B cell (primary cell): Measurements from ENCODE around the gene MCM7.

Experiments
- EZH2 ChIP-seq: IDR thresholded peaks from 2 replicates; pipeline ENCODE4 v1.6.1; 2012; ENCODE audit warnings: borderline replicate concordance, low read depth, mild to moderate bottlenecking, moderate library complexity, low read length; ENCODE audit not compliant: insufficient read depth, poor library complexity, severe bottlenecking
- TF ChIP-seq, protein P1 (sequence below): fragments of 200-600 bp; IDR thresholded peaks from one replicate; pipeline ENCODE4 v1.8.0; 2022; ENCODE audit warnings: antibody characterized with exemption, mild to moderate bottlenecking

DNA sequence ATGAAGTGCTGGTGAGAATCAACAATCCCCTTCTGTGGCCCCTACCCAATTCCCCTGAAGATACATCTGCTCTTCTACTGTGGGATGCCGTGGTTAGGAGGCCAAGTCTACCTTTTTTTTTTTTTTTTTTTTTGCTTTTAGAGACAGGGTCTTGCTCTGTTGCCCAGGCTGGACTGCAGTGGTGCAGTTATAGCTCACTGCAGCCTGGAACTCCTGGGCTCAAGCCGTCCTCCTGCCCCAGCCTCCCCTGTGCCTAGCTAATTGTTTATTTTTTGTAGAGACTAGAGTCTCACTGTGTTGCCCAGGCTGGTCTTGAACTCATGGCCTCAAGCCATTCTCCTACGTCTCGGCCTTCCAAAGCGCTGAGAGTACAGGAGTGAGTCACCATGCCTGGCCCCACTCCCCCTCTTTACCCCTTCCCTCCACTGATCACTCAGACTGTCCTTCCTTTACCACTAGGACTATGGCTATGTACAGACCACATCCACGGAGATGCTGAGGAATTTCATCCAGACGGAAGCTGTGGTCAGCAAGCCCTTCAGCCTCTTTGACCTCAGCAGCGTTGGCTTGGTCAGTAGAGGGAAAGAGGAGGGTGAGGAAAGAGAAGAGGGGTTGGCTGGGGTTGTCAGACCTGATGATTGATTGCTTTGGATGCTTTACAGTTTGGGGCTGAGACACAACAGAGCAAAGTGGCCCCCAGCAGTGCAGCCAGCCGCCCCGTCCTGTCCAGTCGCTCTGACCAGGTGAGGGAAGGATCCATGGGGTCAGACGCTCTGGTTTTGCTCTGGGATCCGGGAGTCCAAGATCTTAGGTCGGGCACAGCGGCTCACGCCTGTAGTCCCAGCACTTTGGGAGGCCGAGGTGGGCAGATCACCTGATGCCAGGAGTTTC, 2.0 kb upstream of the MCM7 start:
- TF ChIP-seq, protein P1, sequence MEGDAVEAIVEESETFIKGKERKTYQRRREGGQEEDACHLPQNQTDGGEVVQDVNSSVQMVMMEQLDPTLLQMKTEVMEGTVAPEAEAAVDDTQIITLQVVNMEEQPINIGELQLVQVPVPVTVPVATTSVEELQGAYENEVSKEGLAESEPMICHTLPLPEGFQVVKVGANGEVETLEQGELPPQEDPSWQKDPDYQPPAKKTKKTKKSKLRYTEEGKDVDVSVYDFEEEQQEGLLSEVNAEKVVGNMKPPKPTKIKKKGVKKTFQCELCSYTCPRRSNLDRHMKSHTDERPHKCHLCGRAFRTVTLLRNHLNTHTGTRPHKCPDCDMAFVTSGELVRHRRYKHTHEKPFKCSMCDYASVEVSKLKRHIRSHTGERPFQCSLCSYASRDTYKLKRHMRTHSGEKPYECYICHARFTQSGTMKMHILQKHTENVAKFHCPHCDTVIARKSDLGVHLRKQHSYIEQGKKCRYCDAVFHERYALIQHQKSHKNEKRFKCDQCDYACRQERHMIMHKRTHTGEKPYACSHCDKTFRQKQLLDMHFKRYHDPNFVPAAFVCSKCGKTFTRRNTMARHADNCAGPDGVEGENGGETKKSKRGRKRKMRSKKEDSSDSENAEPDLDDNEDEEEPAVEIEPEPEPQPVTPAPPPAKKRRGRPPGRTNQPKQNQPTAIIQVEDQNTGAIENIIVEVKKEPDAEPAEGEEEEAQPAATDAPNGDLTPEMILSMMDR, result no peak
- TF ChIP-seq EZH2, result no peak
